HG03457 (cell line): Measurements from ENCODE around the gene CACNB2.

Experiments used
- ATAC-seq: cut with Tn5 transposase; IDR thresholded peaks from one replicate; pipeline ENCODE4 v1.9.1; 2021; ENCODE audit warnings: moderate number of reproducible peaks; ENCODE audit not compliant: unreplicated experiment

Gene CACNB2

GRCh38 chr10:18140149-18140956, at the start of gene CACNB2:
CACNB2 (plus strand) TSS chr10:18140424.
- ATAC-seq: no peak

- ATAC-seq: no peak
These were observed 45.9 kb upstream of the CACNB2 start for GRCh38 chr10:18094332-18094731.

DNA sequence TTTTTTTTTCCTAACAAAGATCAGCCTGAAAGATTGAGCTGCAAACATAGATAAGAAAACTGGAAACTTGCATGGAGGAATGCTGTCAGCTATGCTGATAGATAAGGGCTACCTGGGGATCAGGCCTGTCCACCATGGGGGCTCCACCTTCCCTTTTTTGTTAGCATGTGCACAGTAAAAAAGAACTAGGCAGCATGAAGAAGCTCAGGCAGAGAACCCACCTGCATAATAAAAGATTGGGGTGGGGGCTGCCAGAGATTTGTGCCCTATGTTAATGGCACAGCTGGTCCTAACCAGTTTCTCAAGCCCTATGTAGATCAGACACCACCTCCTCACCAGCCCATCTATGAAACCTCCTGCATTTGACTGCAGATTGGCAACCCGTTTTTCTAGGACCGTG, 45.4 kb upstream of the CACNB2 start:
- ATAC-seq: no peak

GRCh38 chr10:18097524-18097923, 42.7 kb upstream of the CACNB2 start:
- ATAC-seq: no peak

GRCh38 chr10:18098201-18098600, 42.0 kb upstream of the CACNB2 start:
- no peak for ATAC-seq

DNA sequence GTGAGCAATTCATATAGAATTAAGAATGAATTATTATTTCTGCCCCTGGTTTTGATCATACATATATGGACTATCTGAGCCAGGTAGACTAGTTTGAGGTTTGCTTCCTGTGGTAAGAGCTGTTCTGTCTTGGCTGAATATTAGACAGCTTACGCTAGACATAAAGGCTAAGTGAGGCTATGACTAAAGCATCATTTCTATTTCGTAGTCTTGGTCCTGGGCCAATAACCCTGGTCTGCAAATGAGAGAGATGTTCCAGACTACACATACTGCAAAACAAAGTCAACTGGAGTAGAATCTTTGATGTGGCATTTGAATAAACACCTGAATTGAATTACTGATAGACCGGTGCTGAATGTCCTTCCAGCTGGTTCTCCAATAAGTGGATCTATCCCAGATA, 40.8 kb upstream of the CACNB2 start:
- ATAC-seq: no peak

DNA sequence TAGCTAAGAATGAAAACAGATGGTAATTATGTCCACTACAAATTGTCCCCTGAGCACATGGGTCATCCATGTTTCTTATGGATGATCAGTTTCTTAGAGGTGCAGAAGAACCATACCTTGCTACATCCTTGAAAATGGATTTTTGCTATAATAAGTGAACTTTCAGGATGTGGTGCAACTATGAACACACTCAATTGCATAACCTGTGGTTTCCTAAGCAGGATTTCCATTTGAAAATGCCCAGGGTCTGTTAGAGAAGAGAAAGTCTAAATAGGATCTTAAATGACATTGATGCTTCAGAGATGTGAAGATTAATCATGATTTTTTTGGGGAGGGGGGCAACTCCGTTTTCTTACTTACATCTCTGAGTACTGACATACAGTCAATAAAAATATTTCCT, 39.6 kb upstream of the CACNB2 start:
- no peak for ATAC-seq

- no peak for ATAC-seq
These were observed 37.8 kb upstream of the CACNB2 start for GRCh38 chr10:18102404-18102803.

DNA sequence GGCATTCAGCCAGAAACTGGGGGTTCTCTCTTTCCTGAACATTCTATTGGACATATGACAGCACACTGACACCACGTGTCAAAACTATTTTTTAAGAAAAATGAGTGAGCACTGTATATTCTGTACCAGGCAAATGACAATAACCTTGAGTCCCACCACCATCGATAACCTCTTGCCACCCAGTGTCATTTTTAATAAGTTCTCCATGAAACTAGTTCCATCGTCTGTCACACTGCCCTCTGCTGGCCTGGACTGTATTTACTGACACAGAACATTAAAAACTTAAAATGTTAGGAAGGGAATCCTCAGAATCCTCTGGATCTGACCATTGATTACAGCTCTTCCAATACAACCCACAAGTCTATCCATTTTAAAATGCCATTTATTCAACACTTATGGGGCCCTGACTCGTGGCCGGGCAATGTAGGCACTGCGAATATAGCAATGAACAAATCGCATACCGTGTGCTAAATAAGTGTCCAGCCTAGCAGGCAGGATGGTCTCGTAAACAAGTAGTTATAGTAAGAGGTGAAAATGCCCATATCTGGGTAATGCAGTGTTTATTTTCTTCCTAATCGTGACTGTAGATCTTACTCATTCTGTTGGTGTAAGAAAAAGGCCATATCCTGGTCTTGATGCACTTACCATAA, 35.9 kb upstream of the CACNB2 start:
- ATAC-seq: no peak

- ATAC-seq: no peak
These were observed 30.8 kb upstream of the CACNB2 start for GRCh38 chr10:18109341-18109870.

- ATAC-seq: no peak
These were observed 26.3 kb upstream of the CACNB2 start for GRCh38 chr10:18113881-18114280.

DNA sequence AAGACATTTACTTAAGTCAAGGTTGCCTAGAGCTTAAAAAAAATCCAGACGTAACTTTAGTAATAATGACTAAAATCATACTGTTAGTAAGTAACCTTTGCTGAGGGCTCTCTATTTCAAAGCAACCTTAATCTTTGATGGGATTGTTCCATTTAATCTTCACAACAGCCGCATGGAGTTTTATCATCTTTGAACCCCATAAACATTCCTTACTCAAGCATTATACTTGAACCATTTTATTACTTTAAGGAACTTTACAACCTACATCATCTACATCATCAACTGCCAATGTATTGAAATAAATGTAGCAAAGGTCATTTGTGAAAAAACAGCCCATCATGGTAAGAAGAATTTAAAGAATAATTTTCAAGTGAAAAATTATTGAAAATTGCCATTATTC, 22.9 kb upstream of the CACNB2 start:
- ATAC-seq: no peak

DNA sequence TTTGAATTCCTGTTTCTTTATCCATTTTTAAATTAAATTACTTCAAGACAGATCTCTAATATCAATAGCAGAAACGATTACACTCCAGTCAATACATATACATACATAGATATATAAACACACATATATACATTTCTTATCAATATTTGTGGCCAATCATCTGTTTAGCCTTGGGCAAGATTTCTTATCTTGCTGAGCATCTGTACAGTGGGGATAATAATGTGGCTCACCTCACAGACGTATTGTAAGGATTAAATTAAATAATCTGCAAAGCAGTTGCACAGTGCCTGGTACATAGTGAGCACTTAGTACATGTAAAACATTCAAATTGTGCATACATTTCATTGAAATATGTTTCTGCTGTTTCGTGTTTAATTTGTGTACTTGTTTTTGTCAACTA, 17.5 kb upstream of the CACNB2 start:
- no peak for ATAC-seq

DNA sequence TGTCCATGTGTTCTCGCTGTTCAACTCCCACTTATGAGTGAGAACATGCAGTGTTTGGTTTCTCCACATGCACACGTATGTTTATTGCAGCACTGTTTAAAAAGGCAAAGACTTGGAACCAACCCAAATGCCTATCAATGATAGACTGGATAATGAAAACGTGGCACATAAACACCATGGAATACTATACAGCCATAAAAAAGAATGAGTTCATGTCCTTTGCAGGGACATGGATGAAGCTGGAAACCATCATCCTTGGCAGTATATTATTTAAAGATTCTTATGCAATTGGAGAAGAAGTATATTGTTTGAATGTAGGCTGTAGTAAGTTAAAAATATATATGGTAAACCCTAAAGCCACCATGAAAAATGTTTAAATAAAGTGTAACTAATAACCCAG, 7.2 kb upstream of the CACNB2 start:
- no peak for ATAC-seq

DNA sequence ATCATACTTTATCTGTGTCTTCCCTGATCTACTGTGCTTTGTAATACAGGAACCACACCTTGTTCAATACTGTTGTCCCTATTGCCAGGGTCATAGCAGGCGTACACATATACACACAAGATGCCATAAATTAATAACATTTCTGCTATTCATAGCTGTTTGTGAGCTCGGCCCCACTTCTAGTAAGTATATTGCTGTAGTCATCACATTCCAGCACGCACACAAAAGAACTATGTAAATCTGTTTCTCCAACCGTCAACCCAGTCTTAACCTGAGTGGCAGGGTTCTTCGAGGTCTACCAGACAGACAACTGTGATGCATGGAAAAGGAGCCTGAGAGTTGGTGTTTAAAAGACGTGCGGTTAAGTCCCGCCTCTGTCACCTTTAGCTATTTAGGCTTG, 5.7 kb upstream of the CACNB2 start:
- ATAC-seq: no peak

DNA sequence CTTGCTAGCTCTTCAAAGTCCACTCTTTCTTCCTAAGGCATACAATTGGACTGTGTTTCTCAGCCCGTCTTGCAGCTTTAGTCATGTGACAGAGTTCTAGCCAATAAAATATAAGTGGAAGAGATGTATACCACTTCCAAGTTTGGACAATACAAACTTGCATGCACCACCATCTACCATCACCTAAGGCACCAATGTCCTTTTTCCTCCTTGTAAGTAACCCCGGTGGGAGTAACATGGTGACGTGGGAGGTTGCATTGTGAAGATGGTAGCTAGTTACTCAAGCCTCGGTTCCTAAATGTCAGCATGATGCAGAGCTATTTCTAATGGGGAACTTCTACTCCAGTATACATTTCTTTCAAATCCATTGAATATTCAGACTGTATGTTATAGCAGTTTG, 5.3 kb upstream of the CACNB2 start:
- ATAC-seq: no peak

DNA sequence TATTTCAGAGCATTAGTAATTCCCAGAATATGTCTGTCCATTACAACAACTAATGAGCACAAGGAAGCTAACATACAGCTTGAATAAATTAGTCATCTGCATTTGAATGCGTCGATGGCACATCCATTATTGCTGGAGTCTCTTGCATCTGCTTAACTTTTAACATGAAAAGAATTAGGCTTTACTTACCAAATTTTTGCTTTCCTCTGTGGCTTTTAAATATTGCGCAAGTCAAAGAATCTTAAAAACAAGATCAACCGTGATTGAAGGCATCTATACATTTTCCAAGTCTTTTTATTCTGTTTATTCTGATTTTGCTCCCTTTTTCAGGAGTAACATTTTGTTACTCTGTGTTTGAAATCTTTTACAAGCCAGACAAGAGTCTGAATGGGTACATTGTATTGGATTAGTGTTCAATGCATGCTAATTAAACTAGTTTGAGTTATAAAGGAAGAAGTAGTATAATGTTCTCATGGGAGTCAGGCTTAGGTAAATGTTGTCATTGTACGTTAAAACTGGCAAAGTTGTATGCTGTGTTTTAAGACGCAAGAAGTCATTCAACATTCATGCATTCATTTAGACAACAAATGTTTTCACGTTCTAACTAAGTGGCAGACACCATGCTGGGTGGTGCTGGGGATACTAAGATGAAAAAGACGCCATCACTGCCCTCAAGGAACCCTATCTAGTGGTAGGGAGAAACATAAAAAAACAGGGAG, 4.0 kb upstream of the CACNB2 start:
- no peak for ATAC-seq

- ATAC-seq: no peak
These were observed 3.1 kb upstream of the CACNB2 start for GRCh38 chr10:18137111-18137510.

DNA sequence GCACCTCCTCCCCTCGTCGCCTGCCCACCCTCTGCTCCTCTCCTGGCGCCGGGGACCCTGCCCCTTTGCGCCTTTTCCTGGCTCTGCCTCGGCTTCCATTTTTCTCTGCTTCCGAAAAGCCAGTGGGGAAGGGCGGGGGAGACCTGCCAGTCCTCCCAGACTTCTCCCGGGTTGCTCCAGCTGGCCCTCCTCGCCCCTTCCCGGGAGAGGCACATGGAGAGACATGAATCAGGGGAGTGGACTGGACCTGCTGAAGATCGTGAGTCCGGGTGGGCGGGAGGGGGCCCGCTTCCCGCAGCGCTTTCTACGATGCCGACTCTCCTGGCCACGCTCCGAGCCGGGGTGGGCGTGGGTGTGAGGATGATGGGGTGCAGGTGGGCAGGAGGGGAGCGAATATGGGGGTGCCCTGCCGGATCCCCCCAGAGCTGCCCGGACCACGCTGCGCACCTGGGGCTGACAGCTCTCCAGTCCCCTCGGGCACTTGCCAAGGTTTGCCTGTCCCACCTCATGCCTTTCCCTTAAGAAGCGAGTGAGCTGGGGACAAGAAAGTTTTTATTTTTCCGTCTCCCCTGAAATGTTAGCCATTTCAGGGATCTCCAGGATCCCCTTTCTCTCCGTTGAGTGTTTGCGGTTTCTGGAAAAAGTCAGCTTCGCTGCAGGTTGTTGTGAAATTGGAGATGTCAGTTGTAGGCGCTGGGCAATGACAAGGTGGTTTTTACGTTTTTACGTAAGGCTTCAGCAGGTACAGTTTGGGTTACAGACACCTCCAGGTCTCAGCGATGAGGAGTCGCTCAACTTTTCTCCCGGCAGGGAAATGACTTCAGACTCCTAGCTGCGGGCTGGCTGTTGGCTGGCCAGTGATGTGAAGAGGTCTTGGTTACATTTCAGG, 977 bp downstream of the CACNB2 start:
- ATAC-seq: no peak

- no peak for ATAC-seq
These were observed 1.9 kb downstream of the CACNB2 start for GRCh38 chr10:18142151-18142550.

- ATAC-seq: no peak
These were observed 4.2 kb downstream of the CACNB2 start for GRCh38 chr10:18144396-18144795.
